Activated T-helper 2 cell treated with anti-CD3 and anti-CD28 coated beads, Interferon-gamma antibody, Interleukin-2, Interleukin-4, amounts not matched to agents 10 μg/mL and 5 μg/mL and 100 μg/mL, durations not matched to agents 14 hours and 24 hours and 36 hours (primary cell): ENCODE data around the gene DEDD2. TPM values are rescaled to one million over a fixed set of nuclear protein-coding genes. Genes with fewer than 3 reads are reported as not detected.
A peak's percentile ranks its signal among the peaks of the same experiment; 100 is the strongest.

ENCODE experiments used
- DNase-seq: peaks from one replicate; pipeline ENCODE4 v3.0.0; 2021; ENCODE audit warnings: low spot score
- H3K27ac Mint-ChIP-seq: one replicate; pipeline ENCODE4 v1.8.0; 2021; ENCODE audit warnings: mixed read lengths
- H3K27me3 Mint-ChIP-seq: one replicate; pipeline ENCODE4 v1.8.0; 2021; ENCODE audit warnings: low read depth, mixed read lengths
- H3K36me3 Mint-ChIP-seq: one replicate; pipeline ENCODE4 v1.8.0; 2021; ENCODE audit warnings: low read depth, mixed read lengths
- H3K4me1 Mint-ChIP-seq: one replicate; pipeline ENCODE4 v1.8.0; 2021; ENCODE audit warnings: low read depth, mixed read lengths
- H3K4me3 Mint-ChIP-seq: one replicate; pipeline ENCODE4 v1.8.0; 2021; ENCODE audit warnings: low read depth, mild to moderate bottlenecking, moderate library complexity, mixed read lengths
- H3K9me3 Mint-ChIP-seq: one replicate; pipeline ENCODE4 v1.8.0; 2021; ENCODE audit warnings: mixed read lengths
- intact Hi-C: fragments of 100-400 bp; cut with micrococcal nuclease; formaldehyde crosslinking; loops from one replicate; pipeline ENCODE4 v1.15.1; 2023
- total RNA-seq: library from RNA; stranded (reverse); gene quantifications from 2 replicates; pipeline ENCODE4 v1.2.3, GENCODE V29; 2022

Gene DEDD2
- total RNA-seq, 1 donor from 2014 or later, result 33.6 TPM

GRCh38 chr19:42245231-42245630 is 27.8 kb upstream of the DEDD2 start:
- Mint-ChIP-seq H3K27ac (peak overlapping the region; percentile 89), H3K4me1 (peaks cover 27% of the 10 kb centered on the region), H3K27me3 (no peaks in the 10 kb centered on the region), H3K9me3 (no peaks in the 10 kb centered on the region), H3K36me3 (peaks cover 8% of the 10 kb centered on the region), H3K4me3 (peak overlapping the region; percentile 88)
- no peak for DNase-seq
- intact Hi-C loops, result loop anchor here (2.0 kb wide), 1 partner anchor 136 kb away; no protein-coding TSS in a partner anchor

- H3K4me3 Mint-ChIP-seq, result peak overlapping the region; percentile 88
- H3K36me3 Mint-ChIP-seq, result peaks cover 15% of the 10 kb centered on the region
- no peaks in the 10 kb centered on the region for H3K27me3 Mint-ChIP-seq
- peak overlapping the region; percentile 89 for H3K27ac Mint-ChIP-seq
- H3K9me3 Mint-ChIP-seq, result no peaks in the 10 kb centered on the region
- H3K4me1 Mint-ChIP-seq, result peaks cover 32% of the 10 kb centered on the region
- peak; percentile 92 for DNase-seq
- intact Hi-C loops, result loop anchor here (1.0 to 5.0 kb wide), 5 partner anchors 24 to 178 kb away; partner anchors contain the start of gene MEGF8
Observed at GRCh38 chr19:42244347-42245220, 27.1 kb upstream of the DEDD2 start.

- H3K9me3 Mint-ChIP-seq, result no peaks in the 10 kb centered on the region
- H3K4me1 Mint-ChIP-seq, result peaks cover 34% of the 10 kb centered on the region
- intact Hi-C loops, result loop anchor here (1.0 to 5.0 kb wide), 4 partner anchors 12 to 180 kb away; partner anchors contain the start of genes POU2F2 and ZNF526
- H3K27me3 Mint-ChIP-seq, result no peaks in the 10 kb centered on the region
- DNase-seq, result peak; percentile 95
- H3K36me3 Mint-ChIP-seq, result peaks cover 22% of the 10 kb centered on the region
- H3K27ac Mint-ChIP-seq, result peak within 1 kb of the TSS; percentile 93
- H3K4me3 Mint-ChIP-seq, result peak within 1 kb of the TSS; percentile 88
Observed at GRCh38 chr19:42242512-42243409, 25.3 kb upstream of the DEDD2 start, which contains the start of gene GSK3A. TSS of gene GSK3A (minus strand) at chr19:42242602. CDS start at chr19:42242465, 137 bp downstream.

- Mint-ChIP-seq H3K9me3 (no peaks in the 10 kb centered on the region), H3K27ac (peak overlapping the region; percentile 83), H3K36me3 (peaks cover 23% of the 10 kb centered on the region), H3K27me3 (no peaks in the 10 kb centered on the region), H3K4me1 (peaks cover 34% of the 10 kb centered on the region), H3K4me3 (peak overlapping the region; percentile 88)
- intact Hi-C loops, result loop anchor here (1.0 to 5.0 kb wide), 3 partner anchors 22 to 180 kb away; partner anchors contain the start of genes POU2F2 and ZNF526
- DNase-seq, result no peak
Observed at GRCh38 chr19:42242069-42242511, 24.6 kb upstream of the DEDD2 start.

- no peaks in the 10 kb centered on the region for H3K9me3 Mint-ChIP-seq
- no peaks in the 10 kb centered on the region for H3K27me3 Mint-ChIP-seq
- H3K4me3 Mint-ChIP-seq, result peak overlapping the region; percentile 88
- peaks cover 32% of the 10 kb centered on the region for H3K4me1 Mint-ChIP-seq
- peak overlapping the region; percentile 26 for H3K27ac Mint-ChIP-seq
- no peak for DNase-seq
- peaks cover 28% of the 10 kb centered on the region for H3K36me3 Mint-ChIP-seq
- intact Hi-C loops, result loop anchor here (5.0 kb wide), 1 partner anchor 181 kb away; no protein-coding TSS in a partner anchor
Observed at GRCh38 chr19:42241279-42241678, 23.8 kb upstream of the DEDD2 start.

- Mint-ChIP-seq H3K4me3 (no peak overlapping the region), H3K4me1 (peaks cover 23% of the 10 kb centered on the region)
Observed at GRCh38 chr19:42239544-42240220, 22.2 kb upstream of the DEDD2 start.

GRCh38 chr19:42235181-42235580 is 17.7 kb upstream of the DEDD2 start:
- Mint-ChIP-seq H3K36me3 (peaks cover 79% of the 10 kb centered on the region), H3K9me3 (no peaks in the 10 kb centered on the region), H3K27me3 (no peaks in the 10 kb centered on the region), H3K27ac (no peak overlapping the region), H3K4me3 (no peak overlapping the region), H3K4me1 (peaks cover 6% of the 10 kb centered on the region)
- intact Hi-C loops, result no loop called here
- no peak for DNase-seq

More at GRCh38 chr19:42239544-42240220, 22.2 kb upstream of the DEDD2 start:
- Mint-ChIP-seq H3K36me3 (peaks cover 44% of the 10 kb centered on the region), H3K27me3 (no peaks in the 10 kb centered on the region), H3K27ac (no peak overlapping the region), H3K9me3 (no peaks in the 10 kb centered on the region)
- no peak for DNase-seq
- intact Hi-C loops, result loop anchor here (5.0 kb wide), 1 partner anchor 183 kb away; no protein-coding TSS in a partner anchor

GRCh38 chr19:42234364-42234763 is 16.9 kb upstream of the DEDD2 start:
- Mint-ChIP-seq H3K36me3 (peaks cover 79% of the 10 kb centered on the region), H3K27ac (no peak overlapping the region), H3K4me1 (peaks cover 6% of the 10 kb centered on the region), H3K4me3 (no peak overlapping the region), H3K27me3 (no peaks in the 10 kb centered on the region), H3K9me3 (no peaks in the 10 kb centered on the region)
- DNase-seq, result no peak
- intact Hi-C loops, result no loop called here

- H3K27me3 Mint-ChIP-seq, result no peaks in the 10 kb centered on the region
- no peak for DNase-seq
- H3K27ac Mint-ChIP-seq, result no peak overlapping the region
- intact Hi-C loops, result no loop called here
- H3K4me3 Mint-ChIP-seq, result no peak overlapping the region
- H3K9me3 Mint-ChIP-seq, result no peaks in the 10 kb centered on the region
- peaks cover 79% of the 10 kb centered on the region for H3K36me3 Mint-ChIP-seq
- peaks cover 5% of the 10 kb centered on the region for H3K4me1 Mint-ChIP-seq
Observed at GRCh38 chr19:42233678-42234292, 16.3 kb upstream of the DEDD2 start.

- no peaks in the 10 kb centered on the region for H3K9me3 Mint-ChIP-seq
- H3K36me3 Mint-ChIP-seq, result peaks cover 86% of the 10 kb centered on the region
- intact Hi-C loops, result no loop called here
- H3K4me3 Mint-ChIP-seq, result no peak overlapping the region
- H3K4me1 Mint-ChIP-seq, result peaks cover 5% of the 10 kb centered on the region
- H3K27me3 Mint-ChIP-seq, result no peaks in the 10 kb centered on the region
- no peak overlapping the region for H3K27ac Mint-ChIP-seq
- DNase-seq, result no peak
Observed at GRCh38 chr19:42233106-42233505, 15.6 kb upstream of the DEDD2 start.

GRCh38 chr19:42232435-42232834 is 15.0 kb upstream of the DEDD2 start:
- DNase-seq, result no peak
- Mint-ChIP-seq H3K4me1 (peaks cover 5% of the 10 kb centered on the region), H3K36me3 (peaks cover 91% of the 10 kb centered on the region), H3K27ac (no peak overlapping the region), H3K27me3 (no peaks in the 10 kb centered on the region), H3K9me3 (no peaks in the 10 kb centered on the region), H3K4me3 (no peak overlapping the region)
- intact Hi-C loops, result no loop called here
